Lung (tissue), 12 donors: ENCODE measurements around the gene CELF2. TPM values are rescaled to one million over a fixed set of nuclear protein-coding genes. Genes with fewer than 3 reads are reported as not detected.

Experiments used
- ATAC-seq: fragments of 200-7000 bp; cut with Tn5 transposase; one replicate; pipeline ENCODE4 v1.9.1; 2020; ENCODE audit warnings: moderate number of reproducible peaks; ENCODE audit not compliant: insufficient read depth, low FRiP score
- DNase-seq, 3 donors: peaks; one replicate each; pipeline ENCODE4 v3.0.0-alpha.2; 2013 to 2017
- H3K27ac ChIP-seq, 2 donors: one replicate each; pipeline ENCODE4 v1.5.1; 2013; ENCODE audit warnings: mild to moderate bottlenecking in 2 of 2, moderate library complexity in 2 of 2, control low read depth in 1 of 2, inconsistent platforms in 1 of 2, low read depth in 1 of 2, low read length in 1 of 2
- H3K27me3 ChIP-seq, 3 donors: one replicate each; pipeline ENCODE4 v1.5.1; 2013; ENCODE audit warnings: low read length in 2 of 3; ENCODE audit not compliant: control insufficient read depth in 3 of 3, insufficient read depth in 3 of 3
- H3K36me3 ChIP-seq, 4 donors: one replicate each; pipeline ENCODE4 v1.5.1; 2013; ENCODE audit warnings: low read length in 4 of 4, mild to moderate bottlenecking in 1 of 4, moderate library complexity in 1 of 4; ENCODE audit not compliant: control insufficient read depth in 4 of 4, insufficient read depth in 4 of 4
- H3K4me1 ChIP-seq, 5 donors: one replicate each; pipeline ENCODE4 v1.5.1; 2013; ENCODE audit warnings: low read length in 5 of 5, mild to moderate bottlenecking in 2 of 5, moderate library complexity in 1 of 5; ENCODE audit not compliant: control insufficient read depth in 5 of 5, insufficient read depth in 5 of 5
- H3K4me3 ChIP-seq: one replicate; pipeline ENCODE4 v1.5.1; 2013; ENCODE audit warnings: mild to moderate bottlenecking, control low read depth, moderate library complexity
- H3K9ac ChIP-seq, 2 donors: one replicate each; pipeline ENCODE4 v1.5.1; 2013; ENCODE audit warnings: low read length in 2 of 2, control low read depth in 1 of 2; ENCODE audit not compliant: insufficient read depth in 1 of 2
- H3K9me3 ChIP-seq, 4 donors: one replicate each; pipeline ENCODE4 v1.5.1; 2013; ENCODE audit warnings: low read length in 3 of 4, mild to moderate bottlenecking in 1 of 4, moderate library complexity in 1 of 4; ENCODE audit not compliant: control insufficient read depth in 4 of 4, insufficient read depth in 3 of 4
- WGBS, 2 donors: extraction: QIAGEN DNeasy Blood & Tissue Kit; methylation state at CpG; one replicate each; pipeline ENCODE4 v1.1.7; 2013; 5-methylcytosine and 5-hydroxymethylcytosine counted together
- polyA plus RNA-seq, 2 donors: library from polyadenylated mRNA; stranded (reverse); fragments of 200-250 nt; gene quantifications; one replicate each; pipeline ENCODE4 v1.2.1, GENCODE V29; 2013
- total RNA-seq, 2 donors: library from RNA; depleted of rRNA in 1 of 2; stranded (reverse); fragments of >200 nt in 1 of 2; gene quantifications; one replicate each; pipeline ENCODE4 v1.2.1, GENCODE V29; 2014 to 2021
- TF ChIP-seq, protein P1 (sequence below): IDR thresholded peaks from 2 replicates; pipeline ENCODE4 v1.5.1; 2012; ENCODE audit warnings: mild to moderate bottlenecking; ENCODE audit errors: control extremely low read depth, extremely low read depth
- donor health status: control.
- donor health status: control.
- donor health status: Bipolar disorder and iron deficiency.
- donor health status: healthy.
- donor health status: DM: yes; HTN: yes; CAD: no.

CELF2 gene
- total and polyA plus RNA-seq, 4 donors, result 13.6 to 115 (median 63.7) TPM

DNA sequence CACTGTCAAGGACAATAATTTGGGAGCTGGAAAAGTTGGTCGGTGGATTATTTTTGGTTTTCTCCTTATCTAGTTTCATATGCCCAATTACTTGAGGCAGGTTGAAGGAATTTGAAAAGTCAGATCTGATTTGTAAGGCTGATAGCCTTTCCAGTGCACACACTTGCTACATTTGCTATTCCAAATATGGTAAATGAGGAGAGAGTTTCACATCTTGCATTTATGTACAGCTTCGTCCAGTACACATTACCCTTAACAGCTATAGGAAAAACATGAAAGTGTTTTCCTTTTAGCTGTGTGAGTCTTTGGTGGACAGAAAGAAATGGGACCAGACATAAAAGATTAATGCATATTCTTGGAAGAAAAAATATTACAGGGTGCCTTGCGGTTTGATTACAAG, 201.8 kb downstream of the CELF2 start:
- Histone ChIP-seq H3K4me1 (peaks cover 0 to 14% (median 0%) of the 10 kb centered on the region in 5 donors), H3K27me3 (no peaks in the 10 kb centered on the region), H3K4me3 (no peak overlapping the region), H3K27ac (no peak overlapping the region), H3K9ac (no peak overlapping the region), H3K36me3 (peaks cover 0 to 7% (median 2%) of the 10 kb centered on the region in 4 donors), H3K9me3 (peaks cover 0 to 1% (median 0%) of the 10 kb centered on the region in 4 donors)
- 88 to 93% methylated on average over 3 of the region's 3 CpGs for WGBS, 2 donors
- TF ChIP-seq, protein P1, sequence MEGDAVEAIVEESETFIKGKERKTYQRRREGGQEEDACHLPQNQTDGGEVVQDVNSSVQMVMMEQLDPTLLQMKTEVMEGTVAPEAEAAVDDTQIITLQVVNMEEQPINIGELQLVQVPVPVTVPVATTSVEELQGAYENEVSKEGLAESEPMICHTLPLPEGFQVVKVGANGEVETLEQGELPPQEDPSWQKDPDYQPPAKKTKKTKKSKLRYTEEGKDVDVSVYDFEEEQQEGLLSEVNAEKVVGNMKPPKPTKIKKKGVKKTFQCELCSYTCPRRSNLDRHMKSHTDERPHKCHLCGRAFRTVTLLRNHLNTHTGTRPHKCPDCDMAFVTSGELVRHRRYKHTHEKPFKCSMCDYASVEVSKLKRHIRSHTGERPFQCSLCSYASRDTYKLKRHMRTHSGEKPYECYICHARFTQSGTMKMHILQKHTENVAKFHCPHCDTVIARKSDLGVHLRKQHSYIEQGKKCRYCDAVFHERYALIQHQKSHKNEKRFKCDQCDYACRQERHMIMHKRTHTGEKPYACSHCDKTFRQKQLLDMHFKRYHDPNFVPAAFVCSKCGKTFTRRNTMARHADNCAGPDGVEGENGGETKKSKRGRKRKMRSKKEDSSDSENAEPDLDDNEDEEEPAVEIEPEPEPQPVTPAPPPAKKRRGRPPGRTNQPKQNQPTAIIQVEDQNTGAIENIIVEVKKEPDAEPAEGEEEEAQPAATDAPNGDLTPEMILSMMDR, result no peak
- DNase-seq (no peak), ATAC-seq (no peak)

DNA sequence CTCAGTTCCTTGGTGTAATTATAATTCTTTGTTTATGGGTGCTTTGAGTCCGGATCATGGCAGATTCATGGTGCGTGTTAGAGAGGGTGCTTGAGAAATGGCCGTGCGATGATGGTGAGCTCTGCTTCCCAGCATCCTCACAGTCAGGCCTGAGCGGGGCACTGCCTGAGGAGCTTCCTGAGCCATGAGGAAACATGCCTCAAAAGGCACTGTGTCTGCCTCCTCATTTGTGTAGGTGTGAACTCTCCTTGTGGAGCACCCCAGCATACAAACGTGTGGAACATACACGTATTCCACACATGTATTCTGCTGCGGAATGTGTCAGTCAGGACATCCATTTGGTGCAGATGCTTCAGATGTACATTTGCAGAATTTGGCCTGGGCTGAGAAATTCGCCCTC, 205.4 kb downstream of the CELF2 start:
- no peak overlapping the region for H3K9ac ChIP-seq
- H3K9me3 ChIP-seq, result no peaks in the 10 kb centered on the region
- H3K36me3 ChIP-seq, result peaks cover 0 to 9% (median 4%) of the 10 kb centered on the region in 4 donors
- DNase-seq (no peak), ATAC-seq (no peak)
- TF ChIP-seq, protein P1, result no peak
- no peak overlapping the region for H3K4me3 ChIP-seq
- H3K27ac ChIP-seq, result no peak overlapping the region
- WGBS, 2 donors, result 95 to 96% methylated on average over 9 of the region's 9 CpGs
- no peaks in the 10 kb centered on the region for H3K27me3 ChIP-seq
- peaks cover 0 to 21% (median 0%) of the 10 kb centered on the region in 5 donors for H3K4me1 ChIP-seq

DNA sequence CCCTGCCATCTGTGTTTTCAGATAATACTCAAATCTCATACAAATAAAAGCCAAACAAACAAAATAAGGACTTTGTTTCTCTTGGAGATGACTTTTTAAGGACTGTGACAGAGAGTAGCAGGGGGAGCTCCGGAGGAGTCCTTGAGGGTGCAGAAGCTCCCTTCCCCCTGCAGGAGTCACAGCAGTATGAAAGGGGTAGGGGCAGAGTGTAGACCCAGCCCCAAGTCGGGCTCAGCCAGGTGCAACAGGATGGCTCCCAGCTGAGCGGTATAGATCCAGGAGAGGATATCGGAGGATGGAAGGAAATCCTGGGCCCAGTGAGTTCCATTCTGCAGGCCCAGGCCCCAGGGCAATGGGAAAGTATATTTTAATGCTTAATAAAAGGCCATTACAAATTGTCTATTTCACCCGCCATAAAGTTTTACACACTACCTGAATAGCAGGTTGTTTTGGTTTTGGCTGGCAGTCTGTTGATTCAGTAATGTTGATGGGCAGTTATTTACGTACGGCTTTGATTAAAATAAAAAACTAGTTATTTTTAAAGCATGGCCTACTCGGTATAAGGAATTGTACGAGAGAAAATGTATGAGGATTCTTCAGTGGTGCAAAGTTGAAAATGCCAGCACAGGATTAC, 206.0 kb downstream of the CELF2 start:
- H3K27me3 ChIP-seq, result no peaks in the 10 kb centered on the region
- H3K27ac ChIP-seq, result no peak overlapping the region
- ATAC-seq (no peak), DNase-seq (no peak)
- 96% methylated on average over 9 of the region's 9 CpGs for WGBS, 2 donors
- TF ChIP-seq, protein P1, result no peak
- H3K4me3 ChIP-seq, result no peak overlapping the region
- H3K4me1 ChIP-seq, result peaks cover 0 to 21% (median 0%) of the 10 kb centered on the region in 5 donors
- H3K9ac ChIP-seq, result no peak overlapping the region
- no peaks in the 10 kb centered on the region for H3K9me3 ChIP-seq
- peaks cover 0 to 9% (median 4%) of the 10 kb centered on the region in 4 donors for H3K36me3 ChIP-seq
